Measurements from ENCODE around the gene SLAMF1.
"Not testable (repeated sequence)": the region's sequence is repeated elsewhere in the genome, so short reads cannot be mapped to it uniquely, and the experiment has no call there.

The SLAMF1 gene, protein sequence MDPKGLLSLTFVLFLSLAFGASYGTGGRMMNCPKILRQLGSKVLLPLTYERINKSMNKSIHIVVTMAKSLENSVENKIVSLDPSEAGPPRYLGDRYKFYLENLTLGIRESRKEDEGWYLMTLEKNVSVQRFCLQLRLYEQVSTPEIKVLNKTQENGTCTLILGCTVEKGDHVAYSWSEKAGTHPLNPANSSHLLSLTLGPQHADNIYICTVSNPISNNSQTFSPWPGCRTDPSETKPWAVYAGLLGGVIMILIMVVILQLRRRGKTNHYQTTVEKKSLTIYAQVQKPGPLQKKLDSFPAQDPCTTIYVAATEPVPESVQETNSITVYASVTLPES

DNA sequence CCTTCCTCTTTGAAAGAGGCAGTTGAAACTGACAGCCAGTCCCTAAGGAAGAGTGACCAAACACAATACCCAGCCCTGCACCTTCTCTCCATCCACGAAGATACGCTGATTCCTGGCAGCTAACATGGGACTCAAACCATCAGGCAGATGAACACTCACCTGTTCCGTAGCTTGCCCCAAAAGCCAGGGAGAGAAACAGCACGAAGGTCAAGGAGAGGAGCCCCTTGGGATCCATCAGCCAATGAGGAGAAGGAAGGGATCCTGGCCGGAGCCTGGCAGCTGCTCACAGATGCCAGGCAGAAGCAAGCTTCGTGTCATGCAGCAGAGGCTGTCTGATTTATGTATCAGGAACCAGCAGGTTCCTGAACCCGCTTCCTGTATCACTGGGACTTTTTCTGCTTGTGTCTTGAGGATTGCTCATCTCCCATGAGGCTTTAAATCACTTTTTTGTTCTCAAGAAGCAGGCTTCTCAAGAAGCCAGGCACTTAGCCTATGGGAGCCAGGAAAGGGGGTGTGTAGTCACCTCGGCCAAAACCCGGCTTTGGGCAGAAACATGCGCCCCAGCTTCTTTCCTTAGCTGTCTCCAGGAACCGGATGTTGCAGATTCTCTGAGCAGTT lies at the start of gene SLAMF1:
SLAMF1 (minus strand) TSS at position 334 of the 618 bp plus-strand sequence; CDS start at position 235, 99 bp downstream.
- Histone ChIP-seq H3F3A (ENCODE audit: insufficient read depth, low read length) (no peaks in the 10 kb centered on the region), H3K4me1 (ENCODE audit: low read length) (no peaks in the 10 kb centered on the region), H3K4me3 (ENCODE audit: low read length) (no peak within 1 kb of the TSS), H2AFZ (ENCODE audit: low read length) (no peak within 1 kb of the TSS), H3K27me3 (replicated peaks; ENCODE audit: insufficient read depth, low read length) (no peaks in the 10 kb centered on the region), H3K9me2 (replicated peaks; ENCODE audit: insufficient read depth, low read length) (no peaks in the 10 kb centered on the region), H3K4me2 (ENCODE audit: low read depth, low read length) (no peak within 1 kb of the TSS), H3K9ac (ENCODE audit: low read length) (no peak within 1 kb of the TSS), H4K20me1 (ENCODE audit: insufficient read depth, low read length) (no peaks in the 10 kb centered on the region), H3K79me2 (ENCODE audit: low read length) (no peaks in the 10 kb centered on the region), H3K9me3 (replicated peaks; ENCODE audit: insufficient read depth, low read length) (no peaks in the 10 kb centered on the region), H3K27ac (ENCODE audit: low read length) (no peak within 1 kb of the TSS), H3K36me3 (replicated peaks; ENCODE audit: insufficient read depth, low read length) (no peaks in the 10 kb centered on the region)
- DNase-seq = no peak
- TF ChIP-seq EZH2 (optimal IDR thresholded peaks at IDR 0.05; ENCODE audit: low read depth, low read length) = no peak
- TF ChIP-seq EZH2phosphoT487 (IDR thresholded peaks at IDR 0.05; ENCODE audit: low read length) = no peak
- TF ChIP-seq, protein P1, sequence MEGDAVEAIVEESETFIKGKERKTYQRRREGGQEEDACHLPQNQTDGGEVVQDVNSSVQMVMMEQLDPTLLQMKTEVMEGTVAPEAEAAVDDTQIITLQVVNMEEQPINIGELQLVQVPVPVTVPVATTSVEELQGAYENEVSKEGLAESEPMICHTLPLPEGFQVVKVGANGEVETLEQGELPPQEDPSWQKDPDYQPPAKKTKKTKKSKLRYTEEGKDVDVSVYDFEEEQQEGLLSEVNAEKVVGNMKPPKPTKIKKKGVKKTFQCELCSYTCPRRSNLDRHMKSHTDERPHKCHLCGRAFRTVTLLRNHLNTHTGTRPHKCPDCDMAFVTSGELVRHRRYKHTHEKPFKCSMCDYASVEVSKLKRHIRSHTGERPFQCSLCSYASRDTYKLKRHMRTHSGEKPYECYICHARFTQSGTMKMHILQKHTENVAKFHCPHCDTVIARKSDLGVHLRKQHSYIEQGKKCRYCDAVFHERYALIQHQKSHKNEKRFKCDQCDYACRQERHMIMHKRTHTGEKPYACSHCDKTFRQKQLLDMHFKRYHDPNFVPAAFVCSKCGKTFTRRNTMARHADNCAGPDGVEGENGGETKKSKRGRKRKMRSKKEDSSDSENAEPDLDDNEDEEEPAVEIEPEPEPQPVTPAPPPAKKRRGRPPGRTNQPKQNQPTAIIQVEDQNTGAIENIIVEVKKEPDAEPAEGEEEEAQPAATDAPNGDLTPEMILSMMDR (IDR thresholded peaks at IDR 0.05; ENCODE audit: low read length) = no peak

DNA sequence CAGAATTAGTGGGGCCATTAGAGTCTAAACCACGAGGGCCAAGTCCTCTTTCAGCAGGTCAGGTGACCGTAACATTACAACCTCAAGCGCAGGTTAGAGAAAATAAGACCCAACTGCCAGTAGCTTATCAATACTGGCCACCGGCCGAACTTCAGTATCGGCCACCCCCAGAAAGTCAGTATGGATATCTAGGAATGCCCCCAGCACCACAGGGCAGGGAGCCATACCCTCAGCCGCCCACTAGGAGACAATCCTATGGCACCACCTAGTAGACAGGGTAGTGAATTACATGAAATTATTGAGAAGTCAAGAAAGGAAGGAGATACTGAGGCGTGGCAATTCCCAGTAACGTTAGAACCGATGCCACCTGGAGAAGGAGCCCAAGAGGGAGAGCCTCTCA lies 45.5 kb upstream of the SLAMF1 start:
- not testable (repeated sequence) for H2AFZ ChIP-seq (ENCODE audit: low read length); H3F3A ChIP-seq (ENCODE audit: insufficient read depth, low read length)
- peak; percentile 3 for DNase-seq

DNA sequence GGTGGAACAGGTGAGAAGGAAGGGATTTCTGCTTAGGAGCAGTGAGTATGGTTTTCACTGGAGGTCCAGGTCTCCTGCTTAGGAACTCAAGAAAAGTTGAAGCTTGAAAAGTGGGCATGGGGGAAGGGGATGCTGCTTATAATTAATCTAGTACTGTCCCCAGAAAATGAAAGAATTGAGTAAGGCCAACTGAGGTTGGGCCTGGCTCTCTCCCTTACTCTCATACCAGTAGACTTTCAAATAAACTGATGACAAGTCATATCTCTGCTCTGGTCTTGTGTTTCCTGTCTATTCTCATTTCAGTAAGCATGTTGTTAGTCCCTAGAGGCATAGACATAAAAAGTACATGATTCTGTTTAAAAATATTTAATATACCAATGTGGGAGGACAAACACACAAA lies 38.4 kb upstream of the SLAMF1 start:
- Histone ChIP-seq H4K20me1 (ENCODE audit: insufficient read depth, low read length) (peaks cover 48% of the 10 kb centered on the region), H3K4me3 (ENCODE audit: low read length) (no peak overlapping the region), H3K79me2 (ENCODE audit: low read length) (peaks cover 98% of the 10 kb centered on the region), H2AFZ (ENCODE audit: low read length) (no peak overlapping the region), H3K27me3 (replicated peaks; ENCODE audit: insufficient read depth, low read length) (no peaks in the 10 kb centered on the region), H3K4me1 (ENCODE audit: low read length) (peaks cover 61% of the 10 kb centered on the region), H3K9me3 (replicated peaks; ENCODE audit: insufficient read depth, low read length) (no peaks in the 10 kb centered on the region), H3K9ac (ENCODE audit: low read length) (no peak overlapping the region), H3K27ac (ENCODE audit: low read length) (peak overlapping the region; percentile 35; the same call in 1 of the 2 replicates), H3K4me2 (ENCODE audit: low read depth, low read length) (peak overlapping the region; percentile 31), H3K9me2 (replicated peaks; ENCODE audit: insufficient read depth, low read length) (no peaks in the 10 kb centered on the region), H3F3A (ENCODE audit: insufficient read depth, low read length) (peaks cover 59% of the 10 kb centered on the region), H3K36me3 (replicated peaks; ENCODE audit: insufficient read depth, low read length) (peaks cover 28% of the 10 kb centered on the region)
- TF ChIP-seq EZH2 (optimal IDR thresholded peaks at IDR 0.05; ENCODE audit: low read depth, low read length) = no peak
- TF ChIP-seq EZH2phosphoT487 (IDR thresholded peaks at IDR 0.05; ENCODE audit: low read length) = no peak
- TF ChIP-seq, protein P1 (IDR thresholded peaks at IDR 0.05; ENCODE audit: low read length) = no peak
- peak; percentile 53 for DNase-seq

More for the DNA sequence above, 45.5 kb upstream of the SLAMF1 start:
- not testable (repeated sequence) for H3K9me3 ChIP-seq (replicated peaks; ENCODE audit: insufficient read depth, low read length); H3K36me3 ChIP-seq (replicated peaks; ENCODE audit: insufficient read depth, low read length); H3K27me3 ChIP-seq (replicated peaks; ENCODE audit: insufficient read depth, low read length); H3K27ac ChIP-seq (ENCODE audit: low read length); H3K4me2 ChIP-seq (ENCODE audit: low read depth, low read length); H3K9ac ChIP-seq (ENCODE audit: low read length); H3K4me3 ChIP-seq (ENCODE audit: low read length); H3K9me2 ChIP-seq (replicated peaks; ENCODE audit: insufficient read depth, low read length); H3K4me1 ChIP-seq (ENCODE audit: low read length)
- Histone ChIP-seq H3K79me2 (ENCODE audit: low read length) (peaks cover 90% of the 10 kb centered on the region), H4K20me1 (ENCODE audit: insufficient read depth, low read length) (peaks cover 27% of the 10 kb centered on the region)
- TF ChIP-seq, protein P1 (IDR thresholded peaks at IDR 0.05; ENCODE audit: low read length) = peak; percentile 32

Data from MM.1S (cell line).